SK-N-SH (cell line): Measurements from ENCODE around the gene MCF2L2. TPM values are rescaled to one million over a fixed set of nuclear protein-coding genes. Genes with fewer than 3 reads are reported as not detected.

Source experiments
- CTCF ChIA-PET: fragments of 300-600, 350-600 bp; formaldehyde crosslinking; extraction: SDS; loops from one replicate; lab custom pipeline; 2021; lab: Yijun Ruan, JAX
- POLR2A ChIA-PET: fragments of 350-600 bp; sonication (Branson Sonifier 250); formaldehyde crosslinking; extraction: SDS; loops from one replicate; lab custom pipeline; 2020; ENCODE audit warnings: antibody characterized with exemption, inconsistent platforms; lab: Yijun Ruan, JAX
- DNase-seq: peaks from one replicate; pipeline ENCODE4 v3.0.0; 2012
- H2AFZ ChIP-seq: fragments of 200-600 bp; sonication (generic); 2 replicates; pipeline ENCODE4 v1.8.1; 2016; ENCODE audit warnings: antibody characterized with exemption, mild to moderate bottlenecking, low read depth
- H3F3A ChIP-seq: fragments of 200-600 bp; sonication (generic); replicated peaks from 2 replicates; pipeline ENCODE3; 2016; ENCODE audit warnings: antibody characterized with exemption, mild to moderate bottlenecking; ENCODE audit not compliant: insufficient read depth
- H3K27ac ChIP-seq, 2 experiments: fragments of 200-500 bp in 1 of 2; fragments of 200-600 bp in 1 of 2; sonication (Bioruptor generic) in 1 of 2; sonication (generic), shearing (Covaris generic) in 1 of 2; 2 replicates each; pipeline versions ENCODE4 v1.5.1 to v1.6.1; 2014 to 2016; ENCODE audit warnings: low read depth in 2 of 2, inconsistent platforms in 1 of 2, low read length in 1 of 2, mild to moderate bottlenecking in 1 of 2, mixed read lengths in 1 of 2
- H3K27me3 ChIP-seq: fragments of 200-600 bp; sonication (generic), shearing (Covaris generic); 2 replicates; pipeline ENCODE4 v1.6.1; 2016; ENCODE audit warnings: mixed run types; ENCODE audit not compliant: insufficient read depth
- H3K36me3 ChIP-seq, 2 experiments: fragments of 200-500 bp in 1 of 2; fragments of 200-600 bp in 1 of 2; sonication (Bioruptor generic) in 1 of 2; sonication (generic) in 1 of 2; replicated peaks in 1 of 2; 2 replicates each; pipeline versions ENCODE3 to v1.5.1; 2014 to 2016; ENCODE audit warnings: low read length in 1 of 2, mild to moderate bottlenecking in 1 of 2; ENCODE audit not compliant: insufficient read depth in 2 of 2, control insufficient read depth in 1 of 2
- H3K4me1 ChIP-seq, 2 experiments: fragments of 200-500 bp in 1 of 2; fragments of 200-600 bp in 1 of 2; sonication (Bioruptor generic) in 1 of 2; sonication (generic), shearing (Covaris generic) in 1 of 2; 2 replicates each; pipeline versions ENCODE4 v1.5.1 to v1.6.1; 2014 to 2016; ENCODE audit warnings: low read depth in 1 of 2, low read length in 1 of 2, mixed run types in 1 of 2; ENCODE audit not compliant: insufficient read depth in 2 of 2, control insufficient read depth in 1 of 2
- H3K4me2 ChIP-seq: fragments of 200-600 bp; sonication (generic), shearing (Covaris generic); 2 replicates; pipeline ENCODE4 v1.6.1; 2017; ENCODE audit warnings: mixed run types
- H3K4me3 ChIP-seq, 2 experiments: fragments of 200-500 bp in 1 of 2; fragments of 200-600 bp in 1 of 2; sonication (Bioruptor generic) in 1 of 2; sonication (generic), shearing (Covaris generic) in 1 of 2; 2 replicates each; pipeline versions ENCODE4 v1.5.1 to v1.8.1; 2014 to 2016; ENCODE audit warnings: low read depth in 2 of 2, inconsistent platforms in 1 of 2, low read length in 1 of 2, mild to moderate bottlenecking in 1 of 2, mixed read lengths in 1 of 2, moderate library complexity in 1 of 2
- H3K79me2 ChIP-seq: fragments of 200-600 bp; sonication (generic); 2 replicates; pipeline ENCODE4 v1.8.1; 2017; ENCODE audit warnings: mild to moderate bottlenecking; ENCODE audit not compliant: insufficient read depth
- H3K9ac ChIP-seq: fragments of 200-600 bp; sonication (generic); 2 replicates; pipeline ENCODE4 v1.6.1; 2017; ENCODE audit warnings: mixed run types
- H3K9me2 ChIP-seq: fragments of 200-600 bp; sonication (generic); 2 replicates; pipeline ENCODE4 v1.6.1; 2017; ENCODE audit warnings: mixed run types
- H3K9me3 ChIP-seq: fragments of 200-600 bp; sonication (generic); 2 replicates; pipeline ENCODE4 v1.6.1; 2017; ENCODE audit warnings: mixed run types, mild to moderate bottlenecking, moderate library complexity
- H4K20me1 ChIP-seq: fragments of 200-600 bp; sonication (generic); 2 replicates; pipeline ENCODE4 v1.6.1; 2017; ENCODE audit warnings: mild to moderate bottlenecking, mixed run types; ENCODE audit not compliant: insufficient read depth
- EP300 ChIP-seq, 2 experiments: IDR thresholded peaks; 2 replicates each; pipeline versions ENCODE4 v1.4.0 to v1.6.1; 2012; ENCODE audit warnings: borderline replicate concordance in 1 of 2, low read depth in 1 of 2, low read length in 1 of 2
- FOSL2 ChIP-seq: IDR thresholded peaks from 2 replicates; pipeline ENCODE4 v1.4.0; 2012; ENCODE audit warnings: low read depth, mild to moderate bottlenecking, moderate library complexity, borderline replicate concordance
- FOXJ3 ChIP-seq: sonication (generic); formaldehyde crosslinking; IDR thresholded peaks from 2 replicates; pipeline ENCODE4 v1.5.1; 2020; ENCODE audit warnings: mild to moderate bottlenecking, missing genetic modification reagents
- GABPA ChIP-seq: IDR thresholded peaks from 2 replicates; pipeline ENCODE4 v1.4.0; 2012; ENCODE audit warnings: low read depth, mild to moderate bottlenecking
- IRF3 ChIP-seq: fragments of 150-350 bp; IDR thresholded peaks from 2 replicates; pipeline ENCODE4 v1.6.1; 2016; ENCODE audit warnings: mild to moderate bottlenecking, low read depth, low read length
- JUND ChIP-seq: IDR thresholded peaks from 2 replicates; pipeline ENCODE4 v1.4.0; 2012
- MXI1 ChIP-seq: IDR thresholded peaks from 2 replicates; pipeline ENCODE4 v1.6.1; 2012; ENCODE audit warnings: mild to moderate bottlenecking, low read depth, low read length, improper control_type of control experiment
- NRF1 ChIP-seq: IDR thresholded peaks from 2 replicates; pipeline ENCODE4 v1.6.1; 2012; ENCODE audit warnings: low read depth, mild to moderate bottlenecking, low read length
- PBX3 ChIP-seq: IDR thresholded peaks from 2 replicates; pipeline ENCODE4; 2012
- POLR2AphosphoS5 ChIP-seq: IDR thresholded peaks from 2 replicates; pipeline ENCODE4 v1.6.1; 2012; ENCODE audit warnings: low read depth, low read length
- REST ChIP-seq: IDR thresholded peaks from 2 replicates; pipeline ENCODE4 v1.6.1; 2012; ENCODE audit warnings: mild to moderate bottlenecking, low read depth, low read length, moderate library complexity
- RFX5 ChIP-seq: IDR thresholded peaks from 2 replicates; pipeline ENCODE4 v1.6.1; 2012; ENCODE audit warnings: mild to moderate bottlenecking, improper control_type of control experiment, low read length
- RXRA ChIP-seq: IDR thresholded peaks from 2 replicates; pipeline ENCODE4 v1.4.0; 2012; ENCODE audit warnings: low read depth, mild to moderate bottlenecking, borderline replicate concordance
- SIN3A ChIP-seq: IDR thresholded peaks from 2 replicates; pipeline ENCODE4 v1.6.1; 2012; ENCODE audit warnings: low read depth, mild to moderate bottlenecking, low read length, moderate library complexity, borderline replicate concordance
- TAF1 ChIP-seq: IDR thresholded peaks from 2 replicates; pipeline ENCODE4 v1.6.1; 2012; ENCODE audit warnings: low read depth, mild to moderate bottlenecking, low read length, moderate library complexity, borderline replicate concordance
- TCF12 ChIP-seq: IDR thresholded peaks from 2 replicates; pipeline ENCODE4 v1.4.0; 2012
- TEAD4 ChIP-seq: IDR thresholded peaks from 2 replicates; pipeline ENCODE4 v1.4.0; 2012; ENCODE audit warnings: mild to moderate bottlenecking, borderline replicate concordance; ENCODE audit not compliant: insufficient read depth
- USF1 ChIP-seq: IDR thresholded peaks from 2 replicates; pipeline ENCODE4 v1.4.0; 2012; ENCODE audit warnings: low read depth, borderline replicate concordance
- USF2 ChIP-seq: fragments of 150-350 bp; IDR thresholded peaks from 2 replicates; pipeline ENCODE4 v1.6.1; 2017; ENCODE audit warnings: antibody characterized with exemption, low read length, low read depth, borderline replicate concordance
- YY1 ChIP-seq: IDR thresholded peaks from 2 replicates; pipeline ENCODE4 v1.4.0; 2012; ENCODE audit warnings: low read depth, mild to moderate bottlenecking
- WGBS: methylation state at CpG from one replicate; pipeline ENCODE4 v1.1.6; 2017; ENCODE audit warnings: low lambda C conversion rate; 5-methylcytosine and 5-hydroxymethylcytosine counted together
- polyA plus RNA-seq, 3 experiments: library from polyadenylated mRNA; depleted of rRNA; stranded (reverse); fragments of >200 nt; gene quantifications; 2 replicates each; pipeline ENCODE4 v1.2.3, GENCODE V29; 2012

MCF2L2 gene
- polyA plus RNA-seq, 1 of the 3 experiments (the other 2 are of a cell fraction), result 0.56 TPM

- no peak for DNase-seq
- Histone ChIP-seq H3K36me3 (no peaks in the 10 kb centered on the region), H3K9me2 (no peaks in the 10 kb centered on the region), H3K9me3 (no peaks in the 10 kb centered on the region), H3K4me2 (no peak overlapping the region), H3K9ac (no peak overlapping the region), H4K20me1 (no peaks in the 10 kb centered on the region), H3K4me3 (no peak overlapping the region), H2AFZ (no peak overlapping the region), H3K27ac (no peak overlapping the region), H3F3A (peaks cover 21% of the 10 kb centered on the region), H3K79me2 (no peaks in the 10 kb centered on the region), H3K27me3 (no peaks in the 10 kb centered on the region), H3K4me1 (peaks cover 12 to 16% of the 10 kb centered on the region in 2 experiments)
- CTCF ChIA-PET, result no interaction called here
- TF ChIP-seq IRF3, result no peak
- TF ChIP-seq TEAD4, result no peak
- TF ChIP-seq RFX5, result no peak
- no peak for TF ChIP-seq SIN3A
- TF ChIP-seq NRF1, result no peak
- TF ChIP-seq PBX3, result no peak
- TF ChIP-seq YY1, result no peak
- no peak for TF ChIP-seq USF2
- TF ChIP-seq REST, result no peak
- no peak for TF ChIP-seq MXI1
- TF ChIP-seq TCF12, result no peak
- TF ChIP-seq FOSL2, result no peak
- no peak for TF ChIP-seq POLR2AphosphoS5
- TF ChIP-seq RXRA, result no peak
- no peak for TF ChIP-seq FOXJ3 (CRISPR knock-in tag)
- TF ChIP-seq TAF1, result no peak
- no peak for TF ChIP-seq EP300 (IDR thresholded peaks at IDR 0.05; ENCODE audit: borderline replicate concordance in 1 of 2, low read depth in 1 of 2, low read length in 1 of 2)
- no peak for TF ChIP-seq GABPA
- TF ChIP-seq USF1, result no peak
- no peak for TF ChIP-seq JUND
- 89% methylated on average over 8 of the region's 8 CpGs for WGBS
- POLR2A ChIA-PET, result no interaction called here
These were observed 147.2 kb downstream of the MCF2L2 start for GRCh38 chr3:183281126-183281797.
